Hematopoietic multipotent progenitor cell (in vitro differentiated cells): ENCODE results near the gene IZUMO1. TPM values are rescaled to one million over a fixed set of nuclear protein-coding genes. Genes with fewer than 3 reads are reported as not detected.
"Not testable (repeated sequence)": the region's sequence is repeated elsewhere in the genome, so short reads cannot be mapped to it uniquely, and the experiment has no call there.

Experiments used
- DNase-seq, 3 donors: peaks; one replicate each; pipeline ENCODE4 v3.0.0-alpha.2; 2011 to 2015; ENCODE audit warnings: low read depth in 2 of 3, low spot score in 2 of 3
- total RNA-seq: library from RNA; depleted of rRNA; stranded (reverse); fragments of >200 nt; gene quantifications from one replicate; pipeline ENCODE4 v1.2.3, GENCODE V29; 2012

Gene IZUMO1
- total RNA-seq, result under 0.01 TPM

GRCh38 chr19:48746738-48747575, at the start of gene IZUMO1:
Gene IZUMO1, minus strand, starts transcription at chr19:48746909. Its CDS starts 1,050 bp downstream, at chr19:48745859.
- peak in 2 of 3 donors; percentile 83 to 87 for DNase-seq

GRCh38 chr19:48795685-48796070, 49.0 kb upstream of the IZUMO1 start:
- no peak for DNase-seq

- DNase-seq, result peak; percentile 74 to 91 (median 89)
Observed at GRCh38 chr19:48795055-48795684, 48.5 kb upstream of the IZUMO1 start.

GRCh38 chr19:48794291-48794690, 47.6 kb upstream of the IZUMO1 start:
- no peak for DNase-seq

GRCh38 chr19:48793271-48793670, 46.6 kb upstream of the IZUMO1 start:
- no peak for DNase-seq

GRCh38 chr19:48787331-48787730, 40.6 kb upstream of the IZUMO1 start:
- DNase-seq, result not testable (repeated sequence)

GRCh38 chr19:48786422-48786821, 39.7 kb upstream of the IZUMO1 start:
- DNase-seq, result not testable (repeated sequence)

GRCh38 chr19:48784527-48784926, 37.8 kb upstream of the IZUMO1 start:
- peak in 1 of 3 donors; percentile 30 for DNase-seq

- no peak for DNase-seq
Observed at GRCh38 chr19:48780631-48781391, 34.1 kb upstream of the IZUMO1 start.

- DNase-seq, result no peak
Observed at GRCh38 chr19:48779636-48780035, 32.9 kb upstream of the IZUMO1 start.

GRCh38 chr19:48777720-48778119, 31.0 kb upstream of the IZUMO1 start:
- no peak for DNase-seq

- no peak for DNase-seq
Observed at GRCh38 chr19:48777139-48777538, 30.4 kb upstream of the IZUMO1 start.

GRCh38 chr19:48772503-48772953, 25.8 kb upstream of the IZUMO1 start:
- no peak for DNase-seq

- no peak for DNase-seq
Observed at GRCh38 chr19:48770734-48771472, 24.2 kb upstream of the IZUMO1 start.

- no peak for DNase-seq
Observed at GRCh38 chr19:48770266-48770665, 23.6 kb upstream of the IZUMO1 start.

- DNase-seq, result no peak
Observed at GRCh38 chr19:48768994-48769713, 22.4 kb upstream of the IZUMO1 start.

GRCh38 chr19:48768171-48768753, 21.6 kb upstream of the IZUMO1 start:
- not testable (repeated sequence) for DNase-seq

- DNase-seq, result not testable (repeated sequence)
Observed at GRCh38 chr19:48765816-48766215, 19.1 kb upstream of the IZUMO1 start.

GRCh38 chr19:48760504-48761205, 13.9 kb upstream of the IZUMO1 start:
- no peak for DNase-seq
